NCI-H187 treated with DMSO at 0.1 percent for 48 hours (cell line): ENCODE measurements around the gene OGFR.

ENCODE experiments used
- DNase-seq: peaks from one replicate; lab custom pipeline; 2025; lab: John Stamatoyannopoulos, UW

The OGFR gene

GRCh38 chr20:62860924-62861691 is 56.5 kb downstream of the OGFR start:
- DNase-seq = no peak

- DNase-seq = no peak
Observed at GRCh38 chr20:62861726-62862336, 57.2 kb downstream of the OGFR start, which contains the start of gene TCFL5. Gene TCFL5 (minus strand): TSS chr20:62861822. CDS start chr20:62861670, 152 bp downstream.
